AG04449 (cell line): ENCODE measurements around the gene RAC2.

ENCODE experiments used
- CTCF ChIA-PET: fragments of 350-600 bp; formaldehyde crosslinking; extraction: SDS; loops from one replicate; lab custom pipeline; 2021; ENCODE audit warnings: antibody characterized with exemption; lab: Yijun Ruan, JAX
- POLR2A ChIA-PET: fragments of 400-600, 350-600 bp; formaldehyde crosslinking; extraction: SDS; loops from one replicate; lab custom pipeline; 2020; ENCODE audit warnings: antibody characterized with exemption, inconsistent platforms; lab: Yijun Ruan, JAX
- DNase-seq: peaks from one replicate; pipeline ENCODE4 v3.0.0-alpha.2; 2010; ENCODE audit warnings: low read depth, low spot score
- H3K4me3 ChIP-seq: 2 replicates; pipeline ENCODE4 v1.5.1; 2011; ENCODE audit warnings: low read depth, mild to moderate bottlenecking, control low read depth, low read length
- CTCF ChIP-seq: IDR thresholded peaks from one replicate; pipeline ENCODE4 v1.5.1; 2011; ENCODE audit warnings: mild to moderate bottlenecking, moderate library complexity, low read length, control low read depth, inconsistent platforms; ENCODE audit not compliant: insufficient read depth; ENCODE audit errors: missing control alignments

The RAC2 gene

GRCh38 chr22:37241351-37242142 is 2.5 kb downstream of the RAC2 start:
- no peak for TF ChIP-seq CTCF
- H3K4me3 ChIP-seq = no peak overlapping the region
- POLR2A ChIA-PET = no interaction called here
- CTCF ChIA-PET = interaction anchor here (0.7 to 10.1 kb wide), 6 partner anchors 12 to 231 kb away, joined by 3 to 162 read pairs (median 8); no protein-coding TSS in a partner anchor
- DNase-seq = no peak

- H3K4me3 ChIP-seq = no peak overlapping the region
- DNase-seq = no peak
- CTCF ChIA-PET = interaction anchor here (0.7 to 10.1 kb wide), 5 partner anchors 12 to 231 kb away, joined by 3 to 162 read pairs (median 6); no protein-coding TSS in a partner anchor
- POLR2A ChIA-PET = no interaction called here
- no peak for TF ChIP-seq CTCF
Observed at GRCh38 chr22:37240941-37241320, 3.1 kb downstream of the RAC2 start.

DNA sequence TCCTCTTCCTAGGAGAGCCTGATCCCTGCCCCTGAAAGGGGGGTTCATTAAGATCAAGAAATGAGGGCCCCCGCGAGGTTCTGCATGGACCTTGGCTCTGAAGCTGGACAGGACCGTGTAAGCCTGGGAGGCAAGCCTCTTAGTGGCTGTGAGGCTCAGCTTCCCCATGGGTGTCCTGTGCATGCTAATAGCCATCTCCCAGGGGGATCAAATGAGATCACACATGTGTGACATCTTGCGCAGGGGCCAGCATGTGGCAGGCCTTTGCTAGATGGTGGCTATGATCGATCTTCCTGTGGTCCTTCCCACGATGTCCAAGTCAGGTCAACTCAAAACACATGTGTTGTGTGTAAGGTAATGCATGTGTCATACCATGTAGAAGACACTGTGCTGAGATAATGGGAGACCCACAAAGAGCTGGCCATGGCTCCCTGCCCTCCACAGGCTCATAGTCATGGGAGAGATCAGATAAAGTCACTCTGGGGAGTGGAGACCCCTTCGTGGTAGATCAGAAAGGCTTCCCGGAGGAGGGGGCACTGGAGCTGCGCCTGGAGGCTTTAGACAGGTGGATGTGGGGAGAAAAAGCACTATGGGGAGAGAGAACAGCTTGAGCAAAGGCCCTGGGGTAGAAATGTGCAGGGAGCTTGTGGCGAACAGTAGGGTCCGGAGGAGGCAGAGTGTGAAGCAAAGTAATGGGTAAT is 3.7 kb downstream of the RAC2 start:
- CTCF ChIA-PET = interaction anchor here (0.7 to 10.1 kb wide), 5 partner anchors 12 to 232 kb away, joined by 3 to 162 read pairs (median 6); no protein-coding TSS in a partner anchor
- H3K4me3 ChIP-seq = no peak overlapping the region

GRCh38 chr22:37239336-37240239 is 4.5 kb downstream of the RAC2 start:
- POLR2A ChIA-PET = no interaction called here

More for the DNA sequence above, 3.7 kb downstream of the RAC2 start:
- no peak for TF ChIP-seq CTCF
- no peak for DNase-seq
- POLR2A ChIA-PET = no interaction called here

More at GRCh38 chr22:37239336-37240239, 4.5 kb downstream of the RAC2 start:
- no peak for TF ChIP-seq CTCF
- no peak for DNase-seq
- no peak overlapping the region for H3K4me3 ChIP-seq
- CTCF ChIA-PET = interaction anchor here (7.1 to 10.1 kb wide), 2 partner anchors 21 to 41 kb away, joined by 46 to 162 read pairs; no protein-coding TSS in a partner anchor
